Mammary epithelial cell (primary cell): Measurements from ENCODE around the gene EOLA1.

Experiments used
- CTCF ChIP-seq, 2 donors: IDR thresholded peaks in 1 of 2; conservative IDR thresholded peaks in 1 of 2; 2 replicates each; pipeline ENCODE4 v1.5.1; 2011 to 2012; ENCODE audit warnings: inconsistent platforms in 2 of 2, low read length in 2 of 2, mild to moderate bottlenecking in 2 of 2, control low read depth in 1 of 2, low read depth in 1 of 2; ENCODE audit not compliant: insufficient read depth in 1 of 2; ENCODE audit errors: extremely low read depth in 1 of 2
- EZH2 ChIP-seq: IDR thresholded peaks from 2 replicates; pipeline ENCODE4 v1.6.1; 2012; ENCODE audit warnings: low read length, inconsistent platforms, borderline replicate concordance

DNA sequence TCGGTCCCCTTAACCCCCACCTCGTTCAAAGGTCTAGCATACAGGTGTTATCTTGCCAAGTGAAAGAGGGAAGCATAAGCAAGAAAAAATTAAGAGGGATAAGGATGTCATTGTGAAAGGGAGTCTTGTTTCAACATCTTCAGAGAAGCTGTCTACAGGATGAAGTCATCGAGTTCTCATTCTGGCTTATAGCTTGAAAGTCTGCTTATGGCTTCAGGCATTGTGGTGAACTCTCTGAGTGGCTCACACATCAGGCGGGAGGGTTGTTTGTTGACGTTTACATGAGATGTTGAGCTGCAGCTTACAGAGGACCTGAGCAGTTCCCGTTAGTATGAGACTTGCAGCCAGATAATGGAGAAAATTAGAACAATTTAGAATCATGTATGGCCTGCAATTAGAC, 29.9 kb downstream of the EOLA1 start:
- TF ChIP-seq CTCF (conservative IDR thresholded peaks at IDR 0.05 in 1 of 2, IDR thresholded peaks at IDR 0.05 in 1 of 2; ENCODE audit: extremely low read depth in 1 of 2, insufficient read depth in 1 of 2, low read depth in 1 of 2, low read length in 2 of 2) (no peak), EZH2 (no peak)
